ENCODE data around the gene PML. TPM values are rescaled to one million over a fixed set of nuclear protein-coding genes. Genes with fewer than 3 reads are reported as not detected.

The PML gene
- total and polyA plus RNA-seq, 9 of the 15 experiments (the other 6 are each of a cell fraction or from before 2014, with no cell fraction given) = 5.0 to 50.7 (median 10.1) TPM

GRCh38 chr15:74053941-74054529, 59.5 kb downstream of the PML start (continued):
- TF ChIP-seq ZBTB7A (IDR thresholded peaks at IDR 0.05; ENCODE audit: borderline replicate concordance, control insufficient read depth, low read depth, low read length) (peak; percentile 62; the same call in 1 of the 2 replicates), POLR2A (conservative IDR thresholded peaks at IDR 0.05) (no peak), BHLHE40 (IDR thresholded peaks at IDR 0.05; ENCODE audit: low read length) (peak; percentile 79), SUPT5H (IDR thresholded peaks at IDR 0.05) (no peak), ZNF778 (CRISPR knock-in tag; IDR thresholded peaks at IDR 0.05) (no peak), FOXJ2 (tag; IDR thresholded peaks at IDR 0.05) (no peak), ZNF740 (CRISPR knock-in tag; IDR thresholded peaks at IDR 0.05) (peak; percentile 72), ZNF740 (tag; IDR thresholded peaks at IDR 0.05) (peak in 1 of 2 experiments; percentile 63; a peak in 1 of 4 replicates), FOXM1 (IDR thresholded peaks at IDR 0.05; ENCODE audit: low read depth) (no peak), FOXM1 (CRISPR knock-in tag; IDR thresholded peaks at IDR 0.05; ENCODE audit: low read depth) (no peak), SMC3 (conservative IDR thresholded peaks at IDR 0.05; ENCODE audit: insufficient read depth, low read depth, low read length) (peak; percentile 47; the same call in 1 of the 2 replicates), PTBP1 (IDR thresholded peaks at IDR 0.05; ENCODE audit: low read depth, low read length) (no peak), ZNF282 (CRISPR knock-in tag; IDR thresholded peaks at IDR 0.05) (no peak), TGIF2 (CRISPR knock-in tag; IDR thresholded peaks at IDR 0.05) (no peak), GATAD2B (IDR thresholded peaks at IDR 0.05; ENCODE audit: borderline replicate concordance) (no peak), NRF1 (conservative IDR thresholded peaks at IDR 0.05 in 1 of 2, IDR thresholded peaks at IDR 0.05 in 1 of 2) (peak; percentile 74 to 77), U2AF2 (optimal IDR thresholded peaks at IDR 0.05; ENCODE audit: low read depth, low read length) (no peak), POLR2G (IDR thresholded peaks at IDR 0.05; ENCODE audit: low read depth, low read length) (no peak), PML (IDR thresholded peaks at IDR 0.05; ENCODE audit: low read length) (no peak), CXXC5 (CRISPR knock-in tag; IDR thresholded peaks at IDR 0.05) (peak; percentile 51), VEZF1 (CRISPR knock-in tag; IDR thresholded peaks at IDR 0.05) (peak; percentile 92), NFYB (IDR thresholded peaks at IDR 0.05; ENCODE audit: extremely low read depth, insufficient read length) (no peak)
- TF ChIP-seq, protein P1, sequence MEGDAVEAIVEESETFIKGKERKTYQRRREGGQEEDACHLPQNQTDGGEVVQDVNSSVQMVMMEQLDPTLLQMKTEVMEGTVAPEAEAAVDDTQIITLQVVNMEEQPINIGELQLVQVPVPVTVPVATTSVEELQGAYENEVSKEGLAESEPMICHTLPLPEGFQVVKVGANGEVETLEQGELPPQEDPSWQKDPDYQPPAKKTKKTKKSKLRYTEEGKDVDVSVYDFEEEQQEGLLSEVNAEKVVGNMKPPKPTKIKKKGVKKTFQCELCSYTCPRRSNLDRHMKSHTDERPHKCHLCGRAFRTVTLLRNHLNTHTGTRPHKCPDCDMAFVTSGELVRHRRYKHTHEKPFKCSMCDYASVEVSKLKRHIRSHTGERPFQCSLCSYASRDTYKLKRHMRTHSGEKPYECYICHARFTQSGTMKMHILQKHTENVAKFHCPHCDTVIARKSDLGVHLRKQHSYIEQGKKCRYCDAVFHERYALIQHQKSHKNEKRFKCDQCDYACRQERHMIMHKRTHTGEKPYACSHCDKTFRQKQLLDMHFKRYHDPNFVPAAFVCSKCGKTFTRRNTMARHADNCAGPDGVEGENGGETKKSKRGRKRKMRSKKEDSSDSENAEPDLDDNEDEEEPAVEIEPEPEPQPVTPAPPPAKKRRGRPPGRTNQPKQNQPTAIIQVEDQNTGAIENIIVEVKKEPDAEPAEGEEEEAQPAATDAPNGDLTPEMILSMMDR (IDR thresholded peaks at IDR 0.05 in 2 of 3, conservative IDR thresholded peaks at IDR 0.05 in 1 of 3; ENCODE audit: insufficient read depth in 2 of 3, low read depth in 1 of 3, low read length in 3 of 3) = peak; percentile 52 to 74 (median 68)
- TF ChIP-seq, protein P2, sequence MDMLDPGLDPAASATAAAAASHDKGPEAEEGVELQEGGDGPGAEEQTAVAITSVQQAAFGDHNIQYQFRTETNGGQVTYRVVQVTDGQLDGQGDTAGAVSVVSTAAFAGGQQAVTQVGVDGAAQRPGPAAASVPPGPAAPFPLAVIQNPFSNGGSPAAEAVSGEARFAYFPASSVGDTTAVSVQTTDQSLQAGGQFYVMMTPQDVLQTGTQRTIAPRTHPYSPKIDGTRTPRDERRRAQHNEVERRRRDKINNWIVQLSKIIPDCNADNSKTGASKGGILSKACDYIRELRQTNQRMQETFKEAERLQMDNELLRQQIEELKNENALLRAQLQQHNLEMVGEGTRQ (CRISPR knock-in tag; IDR thresholded peaks at IDR 0.05) = no peak

All from K562 (cell line).